H1 (cell line): ENCODE data around the gene FGD5. TPM values are rescaled to one million over a fixed set of nuclear protein-coding genes. Genes with fewer than 3 reads are reported as not detected.

Experiments
- CTCF ChIA-PET: fragments of 300-600 bp; sonication (Branson Sonifier 250); formaldehyde crosslinking; loops from one replicate; lab custom pipeline; 2021; ENCODE audit not compliant: partially characterized antibody; lab: Charles Lee
- POLR2A ChIA-PET: fragments of 300-600 bp; sonication (Branson Sonifier 250); formaldehyde crosslinking; loops from one replicate; lab custom pipeline; 2021; ENCODE audit warnings: inconsistent platforms; ENCODE audit not compliant: partially characterized antibody; lab: Charles Lee
- DNase-seq, 2 experiments: peaks; one replicate each; pipeline versions ENCODE4 v3.0.0 to v3.0.0-alpha.2; 2010 to 2022; ENCODE audit warnings: low spot score in 2 of 2, low read depth in 1 of 2, mixed read lengths in 1 of 2
- FAIRE-seq: peaks from 2 replicates; lab custom pipeline; 2011; peaks lifted over from hg19 to GRCh38; lab: Jason Lieb, UNC
- H2AFZ ChIP-seq: 2 replicates; pipeline ENCODE4 v1.8.1; 2012; ENCODE audit warnings: low read length, inconsistent platforms
- H2AK5ac ChIP-seq: 2 replicates; pipeline ENCODE4 v1.6.1; 2013; ENCODE audit warnings: low read depth, low read length
- H2BK120ac ChIP-seq: replicated peaks from 2 replicates; pipeline ENCODE3; 2013; ENCODE audit warnings: low read depth, low read length, inconsistent platforms
- H2BK12ac ChIP-seq: 2 replicates; pipeline ENCODE4 v1.6.1; 2013; ENCODE audit warnings: low read depth, low read length
- H2BK15ac ChIP-seq: 2 replicates; pipeline ENCODE4 v1.6.1; 2013; ENCODE audit warnings: low read length
- H2BK20ac ChIP-seq: 2 replicates; pipeline ENCODE4 v1.6.1; 2013; ENCODE audit warnings: low read length
- H2BK5ac ChIP-seq: 2 replicates; pipeline ENCODE4 v1.6.1; 2013; ENCODE audit warnings: low read depth, low read length
- H3K14ac ChIP-seq: 2 replicates; pipeline ENCODE4 v1.6.1; 2013; ENCODE audit warnings: inconsistent platforms; ENCODE audit not compliant: insufficient read length
- H3K18ac ChIP-seq: 2 replicates; pipeline ENCODE4 v1.6.1; 2013; ENCODE audit warnings: low read length; ENCODE audit errors: extremely low read depth
- H3K23ac ChIP-seq: 2 replicates; pipeline ENCODE4 v1.6.1; 2013; ENCODE audit warnings: inconsistent platforms; ENCODE audit not compliant: insufficient read length
- H3K23me2 ChIP-seq: 2 replicates; pipeline ENCODE4 v1.6.1; 2013; ENCODE audit warnings: low read depth, low read length
- H3K27ac ChIP-seq: 2 replicates; pipeline ENCODE4 v1.6.1; 2011; ENCODE audit warnings: low read depth, low read length, inconsistent platforms
- H3K27me3 ChIP-seq, 4 experiments: replicated peaks in 1 of 4; 1 replicate in 1 of 4; 2 replicates in 3 of 4; pipeline versions ENCODE4 v1.6.1 to v1.8.1; 2011 to 2013; ENCODE audit warnings: low read length in 3 of 4, mild to moderate bottlenecking in 3 of 4, inconsistent platforms in 2 of 4, mixed read lengths in 2 of 4, moderate library complexity in 1 of 4; ENCODE audit not compliant: control insufficient read depth in 3 of 4, insufficient read depth in 3 of 4; ENCODE audit errors: extremely low read depth in 1 of 4
- H3K36me3 ChIP-seq, 4 experiments: 2 replicates each; pipeline versions ENCODE4 v1.6.1 to v1.8.1; 2011 to 2013; ENCODE audit warnings: mild to moderate bottlenecking in 4 of 4, low read length in 3 of 4, moderate library complexity in 2 of 4, control low read depth in 1 of 4, inconsistent platforms in 1 of 4; ENCODE audit not compliant: insufficient read depth in 4 of 4, control insufficient read depth in 2 of 4
- H3K4ac ChIP-seq: replicated peaks from 2 replicates; pipeline ENCODE3; 2013; ENCODE audit warnings: low read length, low read depth, mixed read lengths, inconsistent platforms; ENCODE audit not compliant: insufficient read length
- H3K4me1 ChIP-seq, 4 experiments: replicated peaks in 1 of 4; 1 replicate in 1 of 4; 2 replicates in 3 of 4; pipeline versions ENCODE4 v1.6.1 to v1.8.1; 2011 to 2013; ENCODE audit warnings: low read length in 3 of 4, inconsistent platforms in 2 of 4, mixed read lengths in 1 of 4; ENCODE audit not compliant: insufficient read depth in 4 of 4, control insufficient read depth in 3 of 4
- H3K4me2 ChIP-seq, 2 experiments: 2 replicates each; pipeline versions ENCODE4 v1.6.1 to v1.8.1; 2011 to 2013; ENCODE audit warnings: low read depth in 2 of 2, low read length in 2 of 2, control low read depth in 1 of 2, inconsistent platforms in 1 of 2, mild to moderate bottlenecking in 1 of 2; ENCODE audit not compliant: insufficient read depth in 1 of 2
- H3K4me3 ChIP-seq, 4 experiments: fragments of 200-600, 300-600 bp in 1 of 4; sonication (generic), shearing (Covaris generic), sonication (Bioruptor Twin) in 1 of 4; 2 replicates each; pipeline versions ENCODE4 v1.5.1 to v1.8.1; 2011 to 2016; ENCODE audit warnings: low read length in 4 of 4, low read depth in 3 of 4, control low read depth in 2 of 4, inconsistent platforms in 2 of 4, mild to moderate bottlenecking in 2 of 4, mixed read lengths in 1 of 4, moderate library complexity in 1 of 4; ENCODE audit not compliant: insufficient read depth in 2 of 4; ENCODE audit errors: extremely low read depth in 1 of 4
- H3K56ac ChIP-seq: replicated peaks from 2 replicates; pipeline ENCODE3; 2013; ENCODE audit warnings: low read depth, mild to moderate bottlenecking, mixed read lengths, low read length, inconsistent platforms; ENCODE audit not compliant: insufficient read length
- H3K79me1 ChIP-seq: 2 replicates; pipeline ENCODE4 v1.6.1; 2013; ENCODE audit warnings: low read depth, low read length, control low read depth
- H3K79me2 ChIP-seq, 2 experiments: 2 replicates each; pipeline versions ENCODE4 v1.6.1 to v1.8.1; 2012 to 2013; ENCODE audit warnings: low read length in 2 of 2, mild to moderate bottlenecking in 2 of 2, inconsistent platforms in 1 of 2; ENCODE audit not compliant: insufficient read depth in 2 of 2, control insufficient read depth in 1 of 2
- H3K9ac ChIP-seq, 4 experiments: replicated peaks in 1 of 4; 1 replicate in 1 of 4; 2 replicates in 3 of 4; pipeline versions ENCODE4 v1.6.1 to v1.8.1; 2011 to 2013; ENCODE audit warnings: low read depth in 3 of 4, low read length in 3 of 4, control low read depth in 2 of 4, mild to moderate bottlenecking in 2 of 4, moderate library complexity in 2 of 4, inconsistent platforms in 1 of 4; ENCODE audit errors: extremely low read depth in 1 of 4
- H3K9me3 ChIP-seq, 2 experiments: 2 replicates each; pipeline versions ENCODE4 v1.6.1 to v1.8.1; 2012 to 2013; ENCODE audit warnings: mild to moderate bottlenecking in 2 of 2, moderate library complexity in 2 of 2, control low read depth in 1 of 2, inconsistent platforms in 1 of 2, low read depth in 1 of 2, low read length in 1 of 2, mixed read lengths in 1 of 2; ENCODE audit not compliant: insufficient read depth in 2 of 2
- H4K20me1 ChIP-seq, 2 experiments: replicated peaks in 1 of 2; 2 replicates each; pipeline versions ENCODE3 to v1.8.1; 2011 to 2013; ENCODE audit warnings: inconsistent platforms in 2 of 2, low read length in 2 of 2, mild to moderate bottlenecking in 1 of 2; ENCODE audit not compliant: insufficient read depth in 2 of 2, control insufficient read depth in 1 of 2
- H4K5ac ChIP-seq: 2 replicates; pipeline ENCODE4 v1.6.1; 2013; ENCODE audit warnings: low read length, low read depth, mixed read lengths, inconsistent platforms; ENCODE audit not compliant: insufficient read length
- H4K8ac ChIP-seq: 2 replicates; pipeline ENCODE4 v1.8.0; 2013; ENCODE audit warnings: mild to moderate bottlenecking, moderate library complexity, low read length, inconsistent platforms; ENCODE audit not compliant: insufficient read depth; ENCODE audit errors: extremely low read depth
- H4K91ac ChIP-seq: replicated peaks from 2 replicates; pipeline ENCODE3; 2013; ENCODE audit warnings: low read length, mixed read lengths, inconsistent platforms; ENCODE audit not compliant: insufficient read length
- POLR2AphosphoS5 ChIP-seq: IDR thresholded peaks from 2 replicates; pipeline ENCODE4 v1.6.1; 2011; ENCODE audit warnings: low read depth, low read length
- WGBS, 2 experiments: shearing (Covaris generic) in 1 of 2; methylation state at CpG; one replicate each; pipeline versions ENCODE4 v1.1.6 to v1.1.7; 2013 to 2015; ENCODE audit warnings: low lambda C conversion rate in 2 of 2, mixed read lengths in 2 of 2, inconsistent platforms in 1 of 2, low coverage in 1 of 2, missing lambda C conversion rate in 1 of 2; ENCODE audit not compliant: insufficient replicate concordance in 2 of 2, insufficient coverage in 1 of 2, insufficient read length in 1 of 2; ENCODE audit errors: extremely low coverage in 1 of 2, missing lambda C conversion rate in 1 of 2; 5-methylcytosine and 5-hydroxymethylcytosine counted together
- polyA plus RNA-seq, 7 experiments: library from polyadenylated mRNA; depleted of rRNA in 3 of 7; stranded (reverse) in 5 of 7; unstranded in 2 of 7; fragments of >200 nt in 5 of 7; fragments of 200-250 nt in 2 of 7; gene quantifications; 1 replicate in 5 of 7; 2 replicates in 1 of 7; 4 replicates in 1 of 7; pipeline versions ENCODE4 v1.2.1 to v1.2.3, GENCODE V29; 2011 to 2013; ENCODE audit warnings: missing spikeins in 2 of 7, mixed read lengths in 2 of 7
- total RNA-seq: library from RNA; stranded (reverse); fragmentation: NEBNext Ultra II Directional; extraction: Animal tissue kit (Norgen Biotek cat#: 25700); gene quantifications from 2 replicates; pipeline ENCODE4 v1.2.1, GENCODE V29; 2021
- TF ChIP-seq, protein P1 (sequence below), 3 experiments: IDR thresholded peaks; 1 replicate in 2 of 3; 2 replicates in 1 of 3; pipeline versions ENCODE4 v1.5.1 to v1.6.1; 2011; ENCODE audit warnings: low read length in 3 of 3, mild to moderate bottlenecking in 3 of 3, inconsistent platforms in 2 of 3, low read depth in 1 of 3, moderate library complexity in 1 of 3; ENCODE audit not compliant: insufficient read depth in 1 of 3; ENCODE audit errors: control extremely low read depth in 1 of 3

The FGD5 gene
- total and polyA plus RNA-seq, 2 of the 8 experiments (the other 6 are each of a cell fraction or from before 2014, with no cell fraction given): 4.7 to 14.3 TPM

DNA sequence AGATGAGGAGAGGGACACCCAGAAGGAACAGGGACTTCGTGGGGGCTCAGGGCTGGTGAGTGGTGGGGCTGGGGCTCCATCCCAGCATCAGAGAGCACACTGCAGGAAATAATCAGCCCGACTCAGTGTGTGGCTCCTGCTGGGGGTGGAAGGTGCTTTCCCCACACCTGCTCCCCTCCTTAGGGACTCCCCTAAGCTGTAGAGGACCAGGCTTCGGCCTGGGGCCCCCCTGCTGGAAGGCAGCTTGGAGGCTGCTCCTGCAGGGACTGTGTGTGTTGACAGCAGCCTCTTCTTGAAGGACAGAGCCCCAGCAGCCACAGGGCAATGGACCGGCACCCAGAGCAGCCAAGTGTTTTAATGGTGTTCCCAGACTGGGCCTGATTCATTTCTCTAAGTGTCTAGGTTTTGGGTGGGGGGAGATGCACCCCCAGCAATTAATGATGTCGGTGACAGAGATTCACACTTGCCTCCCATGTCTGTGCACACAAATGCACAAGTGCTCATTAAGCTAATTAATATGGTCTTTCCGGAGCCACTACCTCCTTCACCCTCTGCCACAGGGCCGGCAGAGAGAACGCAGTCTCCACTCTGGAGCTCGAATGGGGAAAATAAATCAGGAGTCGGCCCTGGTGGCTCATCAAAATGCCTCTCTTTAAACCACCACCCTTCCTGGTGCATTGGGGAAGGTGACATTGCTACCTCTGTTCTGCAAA is 16.9 kb upstream of the FGD5 start:
- Histone ChIP-seq H3K56ac (no peak overlapping the region), H3K4me3 (no peak overlapping the region), H2BK15ac (no peak overlapping the region), H4K91ac (no peak overlapping the region), H3K9ac (no peak overlapping the region), H2AK5ac (no peak overlapping the region), H3K27ac (no peak overlapping the region), H3K79me1 (no peaks in the 10 kb centered on the region), H4K20me1 (no peaks in the 10 kb centered on the region), H3K14ac (no peak overlapping the region), H2AFZ (no peak overlapping the region), H3K27me3 (no peaks in the 10 kb centered on the region; a peak in 1 of 7 replicates), H3K79me2 (no peaks in the 10 kb centered on the region), H2BK12ac (no peak overlapping the region), H3K4me1 (peaks cover 0 to 5% (median 1%) of the 10 kb centered on the region in 4 experiments; a peak in 2 of 7 replicates), H3K4ac (no peak overlapping the region), H4K5ac (no peak overlapping the region), H3K23ac (no peak overlapping the region), H3K18ac (no peak overlapping the region), H4K8ac (no peak overlapping the region), H2BK20ac (no peak overlapping the region), H3K4me2 (no peak overlapping the region), H3K23me2 (no peaks in the 10 kb centered on the region), H3K9me3 (no peaks in the 10 kb centered on the region), H2BK5ac (no peak overlapping the region), H3K36me3 (no peaks in the 10 kb centered on the region), H2BK120ac (no peak overlapping the region)
- DNase-seq (no peak), FAIRE-seq (no peak)
- TF ChIP-seq POLR2AphosphoS5: no peak
- TF ChIP-seq, protein P1, sequence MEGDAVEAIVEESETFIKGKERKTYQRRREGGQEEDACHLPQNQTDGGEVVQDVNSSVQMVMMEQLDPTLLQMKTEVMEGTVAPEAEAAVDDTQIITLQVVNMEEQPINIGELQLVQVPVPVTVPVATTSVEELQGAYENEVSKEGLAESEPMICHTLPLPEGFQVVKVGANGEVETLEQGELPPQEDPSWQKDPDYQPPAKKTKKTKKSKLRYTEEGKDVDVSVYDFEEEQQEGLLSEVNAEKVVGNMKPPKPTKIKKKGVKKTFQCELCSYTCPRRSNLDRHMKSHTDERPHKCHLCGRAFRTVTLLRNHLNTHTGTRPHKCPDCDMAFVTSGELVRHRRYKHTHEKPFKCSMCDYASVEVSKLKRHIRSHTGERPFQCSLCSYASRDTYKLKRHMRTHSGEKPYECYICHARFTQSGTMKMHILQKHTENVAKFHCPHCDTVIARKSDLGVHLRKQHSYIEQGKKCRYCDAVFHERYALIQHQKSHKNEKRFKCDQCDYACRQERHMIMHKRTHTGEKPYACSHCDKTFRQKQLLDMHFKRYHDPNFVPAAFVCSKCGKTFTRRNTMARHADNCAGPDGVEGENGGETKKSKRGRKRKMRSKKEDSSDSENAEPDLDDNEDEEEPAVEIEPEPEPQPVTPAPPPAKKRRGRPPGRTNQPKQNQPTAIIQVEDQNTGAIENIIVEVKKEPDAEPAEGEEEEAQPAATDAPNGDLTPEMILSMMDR (IDR thresholded peaks at IDR 0.05; ENCODE audit: control extremely low read depth in 1 of 3, insufficient read depth in 1 of 3, low read depth in 1 of 3, low read length in 3 of 3): no peak
- ChIA-PET CTCF (interaction anchor here (0.8 to 2.5 kb wide), 6 partner anchors 10 to 62 kb away, joined by 3 to 12 read pairs (median 4); no protein-coding TSS in a partner anchor), POLR2A (interaction anchor here (0.9 kb wide), 1 partner anchor 8 kb away, joined by 3 read pairs; no protein-coding TSS in a partner anchor)
- 80% methylated on average over 10 of the region's 10 CpGs; no CpG with 5 or more reads in 1 of the 2 experiments for WGBS, 2 experiments
